Ovary (tissue), 10 donors: ENCODE data around the gene IL9R. TPM values are rescaled to one million over a fixed set of nuclear protein-coding genes. Genes with fewer than 3 reads are reported as not detected.

ENCODE experiments used
- DNase-seq, 5 donors: peaks; one replicate each; pipeline ENCODE4 v3.0.0-alpha.2; 2019 to 2020
- H3K27ac ChIP-seq, 2 donors: fragments of 200-600 bp; one replicate each; pipeline versions ENCODE4 v1.5.1 to v1.8.0; 2019 to 2022
- H3K27me3 ChIP-seq: fragments of 200-600 bp; one replicate; pipeline ENCODE4 v1.8.0; 2022
- H3K36me3 ChIP-seq: fragments of 200-600 bp; sonication (generic); one replicate; pipeline ENCODE4 v1.5.1; 2019
- H3K4me1 ChIP-seq: one replicate; pipeline ENCODE4 v1.8.1; 2013; ENCODE audit warnings: mild to moderate bottlenecking, moderate library complexity; ENCODE audit not compliant: insufficient read depth
- H3K4me3 ChIP-seq: fragments of 200-600 bp; sonication (generic); one replicate; pipeline ENCODE4 v1.5.1; 2017
- H3K9me3 ChIP-seq, 2 donors: fragments of 200-600 bp in 1 of 2; sonication (generic) in 1 of 2; one replicate each; pipeline versions ENCODE4 v1.5.1 to v1.8.1; 2013 to 2019; ENCODE audit warnings: mild to moderate bottlenecking in 1 of 2, moderate library complexity in 1 of 2
- EP300 ChIP-seq: sonication (generic); formaldehyde crosslinking; IDR thresholded peaks from one replicate; pipeline ENCODE4 v1.6.1; 2017; ENCODE audit warnings: antibody characterized with exemption
- POLR2A ChIP-seq: fragments of 450-650 bp; IDR thresholded peaks from one replicate; pipeline ENCODE4 v1.6.1; 2017; ENCODE audit warnings: antibody characterized with exemption, mild to moderate bottlenecking, moderate library complexity
- WGBS, 3 donors: extraction: QIAGEN DNeasy Blood & Tissue Kit in 1 of 3; methylation state at CpG; one replicate each; pipeline versions ENCODE4 v1.1.5 to v1.1.7; 2013 to 2017; 5-methylcytosine and 5-hydroxymethylcytosine counted together
- intact Hi-C, 4 donors: fragments of 100-400 bp; cut with DNase I; formaldehyde crosslinking; loops; one replicate each; pipeline versions ENCODE4 v1.11.0 to v1.15.1; 2022 to 2023
- long read RNA-seq, 3 donors: library from polyadenylated mRNA in 2 of 3; unstranded in 2 of 3; transcript quantifications; one replicate each; pipeline ENCODE4 v2.0.0 and lab custom pipeline, GENCODE V29; 2021 to 2026
- polyA plus RNA-seq, 2 donors: library from polyadenylated mRNA; stranded (reverse); fragments of 200-250 nt in 1 of 2; fragments of 350-450 nt in 1 of 2; fragmentation: Illumina TruSeq in 1 of 2; extraction: RNeasy Lipid Tissue Mini Kit (QIAGEN cat#74804) in 1 of 2; gene quantifications; one replicate each; pipeline ENCODE4 v1.2.3, GENCODE V29; 2013 to 2014
- total RNA-seq, 7 donors: library from RNA; depleted of rRNA in 2 of 7; stranded (reverse); fragments of >200 nt in 2 of 7; fragmentation: NEBNext Ultra II Directional in 3 of 7; extraction: Animal tissue kit (Norgen Biotek cat#: 25700) in 3 of 7; gene quantifications; one replicate each; pipeline versions ENCODE4 v1.1.0 to v1.2.4, GENCODE V29; 2016 to 2023
- TF ChIP-seq, protein P1 (sequence below), 3 donors: fragments of 450-650 bp in 2 of 3; fragments of 200-600 bp in 1 of 3; IDR thresholded peaks; one replicate each; pipeline versions ENCODE4 v1.5.1 to v1.8.0; 2016 to 2022; ENCODE audit warnings: antibody characterized with exemption in 3 of 3, mild to moderate bottlenecking in 1 of 3
- donor health status: DM: no; HTN: no; CAD: no; lungs with moderate emphysema.
- donor health status: DM: no; HTN: no; CAD: no.
- donor health status: Bipolar disorder and iron deficiency.
- donor health status: DM: yes; HTN: yes; CAD: no.
- donor health status: DM: no; HTN: no; CAD: no.
- donor health status: DM: yes; HTN: yes; CAD: no.

IL9R gene, protein sequence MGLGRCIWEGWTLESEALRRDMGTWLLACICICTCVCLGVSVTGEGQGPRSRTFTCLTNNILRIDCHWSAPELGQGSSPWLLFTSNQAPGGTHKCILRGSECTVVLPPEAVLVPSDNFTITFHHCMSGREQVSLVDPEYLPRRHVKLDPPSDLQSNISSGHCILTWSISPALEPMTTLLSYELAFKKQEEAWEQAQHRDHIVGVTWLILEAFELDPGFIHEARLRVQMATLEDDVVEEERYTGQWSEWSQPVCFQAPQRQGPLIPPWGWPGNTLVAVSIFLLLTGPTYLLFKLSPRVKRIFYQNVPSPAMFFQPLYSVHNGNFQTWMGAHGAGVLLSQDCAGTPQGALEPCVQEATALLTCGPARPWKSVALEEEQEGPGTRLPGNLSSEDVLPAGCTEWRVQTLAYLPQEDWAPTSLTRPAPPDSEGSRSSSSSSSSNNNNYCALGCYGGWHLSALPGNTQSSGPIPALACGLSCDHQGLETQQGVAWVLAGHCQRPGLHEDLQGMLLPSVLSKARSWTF
- total RNA-seq (under 1 TPM in 3 of 7 donors, not detected in 4; 0.11 to 0.20 (median 0.12) TPM), polyA plus RNA-seq (under 1 TPM in 1 of 2 donors, not detected in 1; 0.05 TPM)
- long read RNA-seq, donor 1, result 0 reads
- long read RNA-seq, donor 2, result 0 reads
- long read RNA-seq, donor 3, result 0 reads

DNA sequence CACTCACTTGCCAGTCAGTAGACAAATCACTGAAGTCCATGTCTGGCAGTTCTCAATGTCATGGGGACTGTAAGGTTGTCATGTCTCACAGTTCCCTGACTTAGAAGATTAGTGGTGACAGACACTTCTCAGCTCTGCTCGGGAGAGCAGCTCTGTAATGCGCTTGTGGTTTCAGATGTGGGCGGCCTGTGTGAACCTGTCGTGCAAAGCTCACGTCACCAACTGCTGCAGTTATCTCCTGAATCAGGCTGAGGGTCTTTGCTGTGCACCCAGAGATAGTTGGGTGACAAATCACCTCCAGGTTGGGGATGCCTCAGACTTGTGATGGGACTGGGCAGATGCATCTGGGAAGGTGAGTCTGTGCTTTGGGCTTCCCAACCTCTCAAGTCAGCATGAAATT is at the start of gene IL9R:
Gene IL9R, plus strand, starts transcription at position 261 of the 400 bp plus-strand sequence. Its CDS starts 64 bp downstream, at position 325.
- H3K27me3 ChIP-seq, result no peaks in the 10 kb centered on the region
- no peak within 1 kb of the TSS for H3K4me3 ChIP-seq
- no peaks in the 10 kb centered on the region for H3K36me3 ChIP-seq
- no peaks in the 10 kb centered on the region for H3K9me3 ChIP-seq
- TF ChIP-seq POLR2A (no peak), EP300 (no peak)
- TF ChIP-seq, protein P1, sequence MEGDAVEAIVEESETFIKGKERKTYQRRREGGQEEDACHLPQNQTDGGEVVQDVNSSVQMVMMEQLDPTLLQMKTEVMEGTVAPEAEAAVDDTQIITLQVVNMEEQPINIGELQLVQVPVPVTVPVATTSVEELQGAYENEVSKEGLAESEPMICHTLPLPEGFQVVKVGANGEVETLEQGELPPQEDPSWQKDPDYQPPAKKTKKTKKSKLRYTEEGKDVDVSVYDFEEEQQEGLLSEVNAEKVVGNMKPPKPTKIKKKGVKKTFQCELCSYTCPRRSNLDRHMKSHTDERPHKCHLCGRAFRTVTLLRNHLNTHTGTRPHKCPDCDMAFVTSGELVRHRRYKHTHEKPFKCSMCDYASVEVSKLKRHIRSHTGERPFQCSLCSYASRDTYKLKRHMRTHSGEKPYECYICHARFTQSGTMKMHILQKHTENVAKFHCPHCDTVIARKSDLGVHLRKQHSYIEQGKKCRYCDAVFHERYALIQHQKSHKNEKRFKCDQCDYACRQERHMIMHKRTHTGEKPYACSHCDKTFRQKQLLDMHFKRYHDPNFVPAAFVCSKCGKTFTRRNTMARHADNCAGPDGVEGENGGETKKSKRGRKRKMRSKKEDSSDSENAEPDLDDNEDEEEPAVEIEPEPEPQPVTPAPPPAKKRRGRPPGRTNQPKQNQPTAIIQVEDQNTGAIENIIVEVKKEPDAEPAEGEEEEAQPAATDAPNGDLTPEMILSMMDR (IDR thresholded peaks at IDR 0.05), result no peak
- no peaks in the 10 kb centered on the region for H3K4me1 ChIP-seq
- no peak within 1 kb of the TSS for H3K27ac ChIP-seq
- WGBS, 3 donors, result 71 to 86% (median 85%) methylated on average over 5 of the region's 5 CpGs
- intact Hi-C loops, result no loop called here
- DNase-seq, result no peak

DNA sequence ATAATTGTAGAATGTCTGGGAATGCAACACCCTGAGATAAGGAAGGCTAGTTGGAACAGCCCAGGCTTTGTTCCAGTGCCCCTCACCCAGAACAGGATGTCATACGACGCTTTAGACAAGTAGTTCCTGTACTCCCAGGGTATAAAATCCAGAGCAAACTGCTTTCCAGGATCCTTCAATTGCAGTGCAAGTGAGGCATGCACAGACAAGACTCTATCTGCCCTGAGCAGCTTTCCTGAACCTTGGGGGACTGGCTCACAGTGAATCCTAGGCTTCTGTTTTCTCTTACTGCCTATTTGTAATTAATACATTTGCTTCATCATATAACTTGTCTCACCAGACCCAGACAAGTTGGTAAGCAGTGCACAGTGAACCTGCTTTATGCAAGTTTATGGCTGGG is 48.4 kb upstream of the IL9R start:
- Histone ChIP-seq H3K4me3 (no peak overlapping the region), H3K36me3 (no peaks in the 10 kb centered on the region), H3K27me3 (no peaks in the 10 kb centered on the region), H3K27ac (no peak overlapping the region), H3K4me1 (peaks cover 3% of the 10 kb centered on the region), H3K9me3 (no peaks in the 10 kb centered on the region)
- no peak for DNase-seq
- intact Hi-C loops, result no loop called here
- TF ChIP-seq, protein P1 (IDR thresholded peaks at IDR 0.05), result no peak
- no peak for TF ChIP-seq EP300
- no peak for TF ChIP-seq POLR2A
- 36 to 46% (median 44%) methylated on average over 2 of the region's 2 CpGs for WGBS, 3 donors

DNA sequence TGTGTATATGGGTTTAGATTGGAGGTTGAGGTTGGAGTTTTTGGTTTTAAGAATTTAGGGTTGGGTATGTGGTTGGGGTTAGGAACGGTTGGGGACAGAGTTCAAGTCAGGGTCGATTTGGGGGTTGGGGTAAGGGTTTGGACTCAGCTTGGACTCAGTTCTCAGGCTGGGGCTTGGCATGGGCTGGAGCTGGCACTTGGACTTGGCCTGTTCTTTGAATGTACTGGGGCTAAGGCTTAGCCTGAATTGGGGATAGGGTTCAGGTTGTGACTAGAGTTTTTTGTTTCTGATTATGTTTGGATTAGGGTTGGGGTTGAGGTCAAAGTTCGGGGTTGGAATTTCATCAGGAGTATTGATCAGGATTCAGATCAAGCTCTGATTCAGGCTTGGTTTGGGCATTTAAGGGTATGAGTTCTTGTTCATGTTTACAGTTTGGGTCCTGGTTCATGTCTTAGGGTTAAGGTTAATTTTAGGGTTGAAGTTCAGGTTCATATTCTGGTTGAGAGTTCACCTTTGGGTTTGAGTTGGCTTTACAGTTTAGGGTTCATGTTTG is 46.2 kb upstream of the IL9R start:
- Histone ChIP-seq H3K4me3 (no peak overlapping the region), H3K27ac (no peak overlapping the region), H3K4me1 (peaks cover 3% of the 10 kb centered on the region), H3K36me3 (no peaks in the 10 kb centered on the region), H3K27me3 (no peaks in the 10 kb centered on the region), H3K9me3 (no peaks in the 10 kb centered on the region)
- intact Hi-C loops, result no loop called here
- DNase-seq, result no peak
- 62 to 71% (median 65%) methylated on average over 3 of the region's 3 CpGs for WGBS, 3 donors
- TF ChIP-seq EP300, result no peak
- TF ChIP-seq POLR2A, result no peak
- TF ChIP-seq, protein P1 (IDR thresholded peaks at IDR 0.05), result no peak

DNA sequence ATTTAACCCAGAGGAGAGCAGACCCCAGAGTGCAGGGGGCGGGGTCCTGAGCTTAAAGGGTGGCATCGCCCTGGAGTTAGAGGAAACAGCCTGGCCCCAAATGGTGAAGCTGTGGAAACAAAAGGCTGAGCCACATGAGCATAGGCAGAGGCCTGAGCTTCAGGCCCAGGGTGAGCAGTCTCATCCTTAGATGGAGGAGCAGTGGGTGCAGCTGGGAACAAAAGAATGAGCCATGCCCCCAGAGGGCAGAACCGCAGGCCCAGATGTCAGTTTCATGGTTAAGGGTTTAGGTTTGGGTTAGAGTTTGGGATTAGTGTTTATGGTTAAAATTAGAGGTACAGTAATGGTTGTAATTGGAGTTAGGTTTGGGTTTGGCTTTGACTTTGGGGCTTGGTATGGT is 44.4 kb upstream of the IL9R start:
- Histone ChIP-seq H3K4me1 (peaks cover 3% of the 10 kb centered on the region), H3K27me3 (no peaks in the 10 kb centered on the region), H3K9me3 (no peaks in the 10 kb centered on the region), H3K36me3 (no peaks in the 10 kb centered on the region), H3K27ac (no peak overlapping the region), H3K4me3 (no peak overlapping the region)
- TF ChIP-seq, protein P1 (IDR thresholded peaks at IDR 0.05), result no peak
- TF ChIP-seq POLR2A, result no peak
- DNase-seq, result no peak
- 72 to 86% (median 73%) methylated on average over 3 of the region's 3 CpGs for WGBS, 3 donors
- intact Hi-C loops, result no loop called here
